Left forelimb (tissue), 1 donor: Measurements from ENCODE around the gene AK6.
"Not testable (repeated sequence)": the region's sequence is repeated elsewhere in the genome, so short reads cannot be mapped to it uniquely, and the experiment has no call there.

Experiments
- DNase-seq: peaks from one replicate; pipeline ENCODE4 v3.0.0-alpha.2; 2018; ENCODE audit warnings: low spot score

AK6 gene

GRCh38 chr5:69369340-69370121, at the start of gene AK6, which contains the start of the genes RAD17 and TAF9:
Gene AK6 (minus strand): TSS chr5:69369520. CDS start chr5:69369490, 30 bp downstream.
Gene RAD17 (plus strand): TSS chr5:69369818. CDS start chr5:69372209, 2,391 bp downstream.
Gene TAF9 (minus strand): TSS chr5:69369520. CDS start chr5:69365737, 3,783 bp downstream.
- peak; percentile 98 for DNase-seq

GRCh38 chr5:69418554-69418953, 49.2 kb upstream of the AK6 start:
- no peak for DNase-seq

GRCh38 chr5:69416699-69417098, 47.4 kb upstream of the AK6 start:
- DNase-seq: no peak

GRCh38 chr5:69416180-69416579, 46.9 kb upstream of the AK6 start:
- DNase-seq: no peak

GRCh38 chr5:69415584-69415958, 46.3 kb upstream of the AK6 start:
- no peak for DNase-seq

GRCh38 chr5:69414885-69415583, 45.7 kb upstream of the AK6 start, which contains the start of gene MARVELD2:
Gene MARVELD2 (plus strand): TSS chr5:69415116. CDS start chr5:69419386, 4,270 bp downstream.
- DNase-seq: peak; percentile 69

GRCh38 chr5:69404659-69405330, 35.5 kb upstream of the AK6 start:
- DNase-seq: no peak

GRCh38 chr5:69378376-69378775, 9.1 kb upstream of the AK6 start:
- DNase-seq: no peak

GRCh38 chr5:69374911-69375446, 5.7 kb upstream of the AK6 start:
- DNase-seq: no peak

- no peak for DNase-seq
Observed at GRCh38 chr5:69372394-69372793, 3.1 kb upstream of the AK6 start.

GRCh38 chr5:69370335-69370734, 1.0 kb upstream of the AK6 start:
- DNase-seq: not testable (repeated sequence)

- DNase-seq: no peak
Observed at GRCh38 chr5:69368458-69369339, 621 bp downstream of the AK6 start.

- DNase-seq: no peak
Observed at GRCh38 chr5:69367697-69368279, 1.5 kb downstream of the AK6 start.

GRCh38 chr5:69364850-69365249, 4.5 kb downstream of the AK6 start:
- no peak for DNase-seq

GRCh38 chr5:69364414-69364813, 4.9 kb downstream of the AK6 start:
- DNase-seq: no peak

GRCh38 chr5:69360442-69360841, 8.9 kb downstream of the AK6 start:
- no peak for DNase-seq

GRCh38 chr5:69359699-69360098, 9.6 kb downstream of the AK6 start:
- no peak for DNase-seq

GRCh38 chr5:69350664-69351063, 18.7 kb downstream of the AK6 start:
- DNase-seq: no peak

GRCh38 chr5:69343083-69343482, 26.2 kb downstream of the AK6 start:
- DNase-seq: no peak

GRCh38 chr5:69341520-69342161, 27.7 kb downstream of the AK6 start:
- DNase-seq: no peak
